Measurements from ENCODE around the gene TTLL6. TPM values are rescaled to one million over a fixed set of nuclear protein-coding genes. Genes with fewer than 3 reads are reported as not detected.
A peak's percentile ranks its signal among the peaks of the same experiment; 100 is the strongest.
"Not testable (repeated sequence)": the region's sequence is repeated elsewhere in the genome, so short reads cannot be mapped to it uniquely, and the experiment has no call there.

Gene TTLL6
- total RNA-seq, 1 experiment from 2014 or later: 3.4 TPM

GRCh38 chr17:48799069-48799723 lies 17.8 kb downstream of the TTLL6 start:
- H3K27ac Mint-ChIP-seq: no peak overlapping the region
- TF ChIP-seq FOXP4 (CRISPR knock-in tag; IDR thresholded peaks at IDR 0.05): no peak
- no peak for TF ChIP-seq USF2 (CRISPR knock-in tag; IDR thresholded peaks at IDR 0.05)
- no peak for TF ChIP-seq NR3C1 (CRISPR knock-in tag; conservative IDR thresholded peaks at IDR 0.05; ENCODE audit: low read depth)
- TF ChIP-seq ATF3 (CRISPR knock-in tag; conservative IDR thresholded peaks at IDR 0.05): no peak
- TF ChIP-seq ZNF532 (CRISPR knock-in tag; IDR thresholded peaks at IDR 0.05; ENCODE audit: borderline replicate concordance): no peak
- TF ChIP-seq NR1H2 (CRISPR knock-in tag; IDR thresholded peaks at IDR 0.05): no peak
- no peak for TF ChIP-seq EMX1 (CRISPR knock-in tag; IDR thresholded peaks at IDR 0.05)
- TF ChIP-seq FOXP1 (CRISPR knock-in tag; IDR thresholded peaks at IDR 0.05; ENCODE audit: borderline replicate concordance): no peak
- ChIA-PET CTCF (interaction anchor here (0.7 to 2.7 kb wide), 8 partner anchors 8 to 681 kb away, joined by 3 to 27 read pairs (median 4); no protein-coding TSS in a partner anchor), POLR2A (interaction anchor here (0.6 kb wide), 1 partner anchor 86 kb away, joined by 7 read pairs; no protein-coding TSS in a partner anchor)
- no peak for ATAC-seq
- H3K4me3 Mint-ChIP-seq: no peak overlapping the region
- no peak for DNase-seq (ENCODE audit: low spot score)
- H3K36me3 Mint-ChIP-seq: no peaks in the 10 kb centered on the region
- H3K4me1 Mint-ChIP-seq: no peaks in the 10 kb centered on the region; the same call in 1 of the 2 replicates
- H3K27me3 Mint-ChIP-seq (ENCODE audit: low read depth): no peaks in the 10 kb centered on the region
- H3K9me3 Mint-ChIP-seq: no peaks in the 10 kb centered on the region

GRCh38 chr17:48796163-48796522 lies 20.9 kb downstream of the TTLL6 start:
- POLR2A ChIA-PET; H3K9me3 Mint-ChIP-seq; H3K27me3 Mint-ChIP-seq (ENCODE audit: low read depth); H3K36me3 Mint-ChIP-seq; DNase-seq (ENCODE audit: low spot score); H3K4me3 Mint-ChIP-seq; ATAC-seq; H3K27ac Mint-ChIP-seq; H3K4me1 Mint-ChIP-seq: not testable (repeated sequence)
- CTCF ChIA-PET: interaction anchor here (1.5 to 1.8 kb wide), 2 partner anchors 83 to 118 kb away, joined by 4 to 8 read pairs; no protein-coding TSS in a partner anchor

- ChIA-PET CTCF (interaction anchor here (1.1 to 1.8 kb wide), 3 partner anchors 83 to 118 kb away, joined by 4 to 8 read pairs (median 4); no protein-coding TSS in a partner anchor), POLR2A (no interaction called here)
- H3K4me1 Mint-ChIP-seq: peaks cover 5% of the 10 kb centered on the region
- no peaks in the 10 kb centered on the region for H3K36me3 Mint-ChIP-seq
- ATAC-seq: no peak
- TF ChIP-seq HMGA2 (CRISPR knock-in tag; IDR thresholded peaks at IDR 0.05) (no peak), GABPB1 (CRISPR knock-in tag; IDR thresholded peaks at IDR 0.05) (peak; percentile 59; the same call in 1 of the 2 replicates), CREM (CRISPR knock-in tag; IDR thresholded peaks at IDR 0.05) (no peak)
- DNase-seq (ENCODE audit: low spot score): no peak
- H3K9me3 Mint-ChIP-seq: no peaks in the 10 kb centered on the region
- no peak overlapping the region for H3K4me3 Mint-ChIP-seq
- no peak overlapping the region for H3K27ac Mint-ChIP-seq
- H3K27me3 Mint-ChIP-seq (ENCODE audit: low read depth): peaks cover 2% of the 10 kb centered on the region; the same call in 1 of the 2 replicates
Observed at GRCh38 chr17:48795444-48796162, 21.4 kb downstream of the TTLL6 start.

Measured in WTC11 (cell line).